SW480 (cell line): ENCODE data around the gene CNOT6L.

Experiments used
- DNase-seq: peaks from one replicate; pipeline ENCODE4 v3.0.0-alpha.2; 2016; ENCODE audit warnings: low spot score

Gene CNOT6L

GRCh38 chr4:77820649-77821561 lies 1.7 kb upstream of the CNOT6L start:
- no peak for DNase-seq

GRCh38 chr4:77819843-77820648 lies 878 bp upstream of the CNOT6L start:
- peak; percentile 74 for DNase-seq

DNA sequence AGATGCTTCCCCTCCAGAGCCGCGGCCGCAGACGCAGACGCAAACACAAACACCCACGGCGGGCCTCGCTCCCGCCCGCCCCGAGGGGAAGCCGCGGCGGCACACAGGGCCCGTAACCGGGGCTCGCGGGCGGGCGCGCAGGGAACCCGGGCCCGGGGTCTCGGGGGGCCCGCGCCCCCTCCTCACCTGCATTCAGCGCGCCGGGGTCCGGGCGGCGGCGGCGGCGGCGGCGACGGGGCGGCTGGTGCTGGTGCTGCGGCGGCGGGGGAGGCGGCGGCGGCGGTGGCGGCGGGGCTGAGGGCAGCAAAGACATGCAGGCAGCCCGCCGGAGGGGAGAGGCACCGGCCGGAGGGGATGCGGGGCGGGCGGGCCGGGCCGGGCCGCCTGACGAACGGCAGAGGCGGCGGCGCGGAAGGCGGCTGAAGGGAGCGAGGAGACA lies 255 bp upstream of the CNOT6L start:
- DNase-seq, result peak; percentile 13

DNA sequence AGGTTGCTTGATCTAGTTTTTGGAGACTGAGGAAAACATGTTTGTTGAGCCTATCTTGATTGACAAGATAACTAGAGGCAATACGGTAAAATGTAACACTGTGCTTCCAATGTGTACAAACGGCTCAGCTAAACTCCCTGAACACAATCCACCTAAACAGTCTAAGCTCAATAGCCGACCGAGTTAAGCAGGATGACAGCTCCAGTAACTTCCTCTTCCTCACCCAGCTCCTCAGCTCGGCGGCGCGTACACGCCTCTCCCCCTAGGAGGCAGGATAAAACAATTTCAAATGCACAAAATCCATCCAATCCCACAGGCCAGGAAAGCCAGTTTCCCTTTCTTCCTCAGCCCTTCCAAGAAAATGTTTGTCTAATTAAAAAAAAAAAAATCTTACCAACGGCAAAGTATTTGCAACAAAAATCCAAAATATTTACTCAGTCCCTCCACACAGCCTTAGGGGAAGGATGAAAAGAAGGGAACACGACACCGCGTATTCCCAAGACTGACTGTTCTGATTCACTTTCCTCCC lies 1.0 kb downstream of the CNOT6L start:
- DNase-seq, result peak; percentile 89

DNA sequence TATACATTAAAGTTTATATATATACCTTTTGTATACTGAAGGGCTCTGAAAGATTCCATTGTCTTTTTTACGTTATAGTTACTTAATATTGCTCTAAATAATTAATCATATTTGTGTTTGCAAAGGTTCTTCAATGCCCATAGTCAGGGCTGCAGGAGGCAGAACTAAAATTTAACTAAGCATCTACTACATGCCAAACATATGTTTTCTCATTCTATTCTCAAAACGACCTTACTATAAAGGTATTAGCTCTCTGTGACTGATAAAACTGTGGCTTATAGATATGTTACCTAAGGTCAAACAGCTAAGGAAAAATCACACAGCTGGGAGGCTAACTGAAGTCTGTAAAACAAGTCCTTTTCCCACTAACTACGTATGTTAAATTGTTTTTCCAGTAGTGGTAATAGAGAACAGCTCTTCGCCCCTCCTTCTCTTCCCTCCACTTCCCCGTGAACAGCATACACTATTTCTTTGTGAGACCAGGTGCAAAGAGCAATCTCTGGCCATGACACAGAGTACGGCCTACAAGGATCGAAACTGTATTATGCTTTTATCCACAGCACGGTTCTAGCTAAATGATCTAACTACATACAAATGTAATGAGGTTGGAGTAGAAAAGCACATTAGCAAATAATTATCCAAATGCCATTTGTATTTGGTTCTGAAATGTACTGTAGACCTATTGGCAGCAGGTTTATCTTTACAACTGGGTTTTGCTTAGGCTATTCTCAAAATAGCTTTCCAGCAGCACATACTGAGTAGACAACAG lies 1.7 kb downstream of the CNOT6L start:
- DNase-seq, result peak; percentile 22

DNA sequence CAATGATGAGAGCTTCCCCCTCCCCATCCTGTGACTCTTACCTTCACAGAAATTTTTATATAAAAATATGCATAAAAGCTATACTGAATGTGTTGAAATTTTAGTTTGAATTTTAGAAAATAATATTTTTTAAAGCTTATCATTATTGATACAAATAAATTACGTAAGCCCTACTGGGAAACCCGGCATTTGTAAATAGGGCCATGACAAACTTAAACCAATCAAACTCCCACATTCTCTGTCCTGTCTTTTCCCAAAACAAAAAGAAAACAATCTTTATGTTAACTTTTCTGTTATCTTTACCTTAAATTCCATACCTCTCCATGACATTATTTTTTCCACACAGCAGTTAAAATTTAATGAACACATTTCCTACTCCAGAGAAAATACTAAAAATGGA lies 2.6 kb downstream of the CNOT6L start:
- DNase-seq, result no peak

DNA sequence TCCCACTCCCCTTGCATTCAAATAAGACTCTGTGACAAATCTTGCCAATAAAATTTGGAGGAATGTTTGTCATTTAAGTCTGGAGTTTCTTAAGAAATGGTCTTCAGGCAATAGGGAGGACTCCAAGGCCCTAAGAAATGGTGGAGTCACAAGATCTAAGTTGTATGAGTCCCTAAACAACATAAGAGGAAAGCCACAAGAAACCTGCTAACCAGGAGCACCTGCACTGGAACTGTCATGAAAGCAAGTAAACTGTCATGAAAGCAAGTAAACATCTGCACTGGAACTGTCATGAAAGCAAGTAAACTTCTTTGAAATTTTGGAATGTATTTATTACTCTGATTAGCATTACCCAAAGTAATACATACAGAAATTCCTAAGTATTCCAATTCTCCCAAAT lies 3.5 kb downstream of the CNOT6L start:
- DNase-seq, result no peak

GRCh38 chr4:77805840-77806239 lies 13.3 kb downstream of the CNOT6L start:
- DNase-seq, result no peak

GRCh38 chr4:77804471-77804870 lies 14.7 kb downstream of the CNOT6L start:
- DNase-seq, result no peak

- DNase-seq, result no peak
Observed at GRCh38 chr4:77802402-77802801, 16.8 kb downstream of the CNOT6L start.

DNA sequence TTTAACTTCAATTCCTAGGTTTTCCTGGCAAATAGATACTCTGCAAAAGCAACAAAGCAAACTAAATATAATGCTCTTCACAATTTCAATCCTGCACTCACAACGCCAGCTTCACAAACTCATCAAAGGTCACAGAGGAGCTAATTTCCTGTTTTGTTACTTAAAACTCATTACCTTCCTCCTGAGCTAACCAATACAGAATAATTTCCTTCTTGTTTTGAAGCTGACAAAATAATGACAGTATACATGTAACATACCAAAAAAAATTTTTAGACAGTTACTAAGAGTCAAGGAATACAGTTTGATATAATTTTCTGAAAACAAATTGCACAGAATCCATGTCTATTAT lies 17.9 kb downstream of the CNOT6L start:
- DNase-seq, result no peak

- DNase-seq, result no peak
Observed at GRCh38 chr4:77800483-77801259, 18.5 kb downstream of the CNOT6L start.

GRCh38 chr4:77800077-77800476 lies 19.1 kb downstream of the CNOT6L start:
- DNase-seq, result no peak

DNA sequence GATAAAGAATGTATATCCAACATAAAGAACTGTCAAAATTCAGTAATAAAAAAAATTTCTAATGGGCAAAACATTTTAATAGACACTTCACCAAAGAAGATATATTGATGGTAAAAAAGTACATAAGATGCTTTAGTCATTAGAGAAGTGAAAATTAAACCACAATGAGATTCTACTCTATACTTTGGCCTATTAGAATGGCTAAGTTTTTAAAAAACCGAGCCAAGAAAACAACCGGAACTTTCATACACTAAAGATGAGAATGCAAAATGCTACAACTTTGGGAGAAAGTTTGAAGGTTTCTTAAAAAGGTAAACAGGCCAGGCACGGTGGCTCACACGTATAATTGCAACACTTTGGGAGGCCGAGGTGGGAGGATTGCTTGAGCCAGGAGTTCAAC lies 20.8 kb downstream of the CNOT6L start:
- no peak for DNase-seq

DNA sequence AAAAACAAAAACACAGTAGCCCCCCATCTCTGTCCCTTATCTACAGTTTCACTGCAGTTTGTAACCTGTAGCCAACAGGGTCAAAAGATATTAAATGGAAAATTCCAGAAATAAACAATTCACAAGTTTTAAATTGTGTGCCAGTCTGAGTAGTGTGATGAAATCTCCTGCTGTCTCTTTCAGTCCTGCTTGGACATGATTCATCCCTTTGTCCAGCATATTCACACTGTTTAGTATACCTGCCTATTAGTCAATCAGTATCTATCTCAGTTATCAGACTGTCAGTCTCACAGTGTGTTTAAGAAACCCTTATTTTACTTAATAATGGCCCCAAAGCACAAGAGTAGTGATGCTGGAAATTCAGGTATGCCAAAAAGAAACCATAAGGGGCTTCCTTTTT lies 21.9 kb downstream of the CNOT6L start:
- DNase-seq, result no peak

DNA sequence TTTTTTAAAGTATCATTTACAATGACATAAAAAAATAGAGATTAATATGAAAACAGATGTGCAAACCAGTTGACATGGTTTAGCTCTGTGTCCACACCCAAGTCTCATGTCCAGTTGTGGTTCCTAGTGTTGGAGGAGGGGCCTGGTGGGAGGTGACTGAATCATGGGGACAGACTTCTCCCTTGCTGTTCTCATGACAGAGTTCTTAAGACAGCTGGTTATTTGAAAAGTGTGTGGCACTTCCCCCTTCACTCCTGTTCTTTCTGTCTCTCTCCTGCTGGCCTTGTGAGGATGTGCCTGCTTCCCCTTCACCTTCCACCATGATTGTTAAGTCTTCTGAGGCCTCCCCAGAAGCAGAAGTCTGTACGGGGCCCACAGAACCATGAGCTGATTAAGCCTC lies 23.8 kb downstream of the CNOT6L start:
- no peak for DNase-seq

DNA sequence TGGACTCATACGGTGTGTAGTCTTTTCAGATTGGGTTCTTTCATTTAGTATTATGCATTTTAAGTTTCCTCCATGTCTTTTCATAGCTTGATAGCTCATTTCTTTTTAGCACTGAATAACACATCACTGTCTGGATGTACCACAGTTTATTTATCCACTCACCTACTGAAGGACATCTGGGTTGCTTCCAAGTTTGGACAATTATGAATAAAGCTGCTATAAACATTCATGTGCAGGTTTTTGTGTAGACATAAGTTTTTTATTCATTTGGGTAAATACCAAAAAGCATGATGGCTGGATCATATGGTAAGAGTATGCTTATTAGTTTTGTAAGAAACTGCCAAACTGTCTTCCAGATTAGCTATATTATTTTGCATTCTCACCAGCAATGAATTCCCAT lies 29.0 kb downstream of the CNOT6L start:
- DNase-seq, result no peak

GRCh38 chr4:77788990-77789389 lies 30.2 kb downstream of the CNOT6L start:
- DNase-seq, result no peak

GRCh38 chr4:77787969-77788368 lies 31.2 kb downstream of the CNOT6L start:
- no peak for DNase-seq

- DNase-seq, result no peak
Observed at GRCh38 chr4:77785669-77786068, 33.5 kb downstream of the CNOT6L start.

DNA sequence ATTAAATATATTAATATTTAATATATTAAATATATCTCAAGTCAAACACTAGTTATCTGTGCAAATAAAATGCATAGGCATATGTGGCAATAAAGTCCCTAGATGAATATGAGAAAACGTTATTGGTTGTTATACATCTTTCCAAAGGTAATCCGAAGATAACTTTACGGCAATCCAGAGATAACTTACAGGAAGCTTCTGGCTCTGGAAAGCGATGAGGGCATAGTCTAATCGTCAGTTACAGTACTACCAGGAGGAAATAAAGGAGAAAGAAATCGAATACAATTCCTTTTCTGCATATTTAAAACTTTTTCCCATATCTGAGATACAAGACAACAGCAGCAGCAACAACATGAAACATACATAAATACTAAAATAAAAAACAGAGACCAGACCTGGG lies 35.3 kb downstream of the CNOT6L start:
- no peak for DNase-seq
